Measurements from ENCODE around the gene HLA-DRB1.
"Not testable (repeated sequence)": the region's sequence is repeated elsewhere in the genome, so short reads cannot be mapped to it uniquely, and the experiment has no call there.

HLA-DRB1 gene

GRCh38 chr6:32530431-32530793 is 59.2 kb downstream of the HLA-DRB1 start:
- H3K4me1 ChIP-seq (ENCODE audit: control insufficient read depth, insufficient read depth, low read length); H3K4me3 ChIP-seq (ENCODE audit: low read length); H3K36me3 ChIP-seq (ENCODE audit: control insufficient read depth, insufficient read depth, low read length); H3K27ac ChIP-seq (ENCODE audit: low read depth, low read length); H3K9ac ChIP-seq (ENCODE audit: low read length); H3K27me3 ChIP-seq (ENCODE audit: control insufficient read depth, insufficient read depth, low read length): not testable (repeated sequence)

DNA sequence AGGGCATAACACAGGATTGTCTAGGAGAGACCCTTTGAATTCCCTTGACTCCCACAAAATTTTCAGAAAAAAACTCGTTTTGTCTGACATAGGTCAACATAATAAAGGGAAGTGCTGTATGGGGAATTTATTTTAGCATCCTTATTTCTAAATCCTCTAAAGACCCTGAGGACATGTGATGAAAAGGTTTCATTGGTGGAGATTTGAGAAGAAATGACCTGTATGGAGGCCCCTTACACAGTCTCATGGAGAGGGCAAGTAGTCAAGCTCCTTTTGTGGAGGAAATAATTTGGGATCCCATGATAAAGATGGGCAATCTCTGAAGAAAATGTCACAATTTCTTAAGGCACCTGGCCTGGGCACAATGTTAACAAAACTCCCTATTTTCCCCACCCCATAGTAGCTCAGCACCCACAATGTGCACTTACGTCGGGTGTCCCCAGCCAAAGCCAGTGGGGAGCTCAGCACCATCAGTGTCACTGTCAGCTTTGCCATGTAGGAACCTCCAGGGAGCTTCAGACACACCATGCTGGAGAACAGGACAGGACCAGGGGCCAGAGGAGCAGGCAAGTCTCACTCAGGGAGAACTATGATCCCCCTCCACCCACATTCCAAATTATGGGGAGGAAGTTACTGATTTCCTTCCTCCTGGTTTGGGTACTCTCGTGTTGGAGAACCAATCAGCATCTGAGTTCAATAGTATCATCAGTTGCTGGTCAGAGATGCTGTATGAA is 59.8 kb downstream of the HLA-DRB1 start, which contains the start of gene HLA-DRB5:
Gene HLA-DRB5 (minus strand): TSS at position 591 of the 734 bp plus-strand sequence. CDS start 63 bp downstream, at position 528.
- Histone ChIP-seq H3K9ac (ENCODE audit: low read length) (no peak within 1 kb of the TSS), H3K4me3 (ENCODE audit: low read length) (no peak within 1 kb of the TSS), H3K4me1 (ENCODE audit: control insufficient read depth, insufficient read depth, low read length) (no peaks in the 10 kb centered on the region), H3K27me3 (ENCODE audit: control insufficient read depth, insufficient read depth, low read length) (no peaks in the 10 kb centered on the region), H3K27ac (ENCODE audit: low read depth, low read length) (no peak within 1 kb of the TSS), H3K36me3 (ENCODE audit: control insufficient read depth, insufficient read depth, low read length) (no peaks in the 10 kb centered on the region)
